Activated CD8-positive, alpha-beta memory T cell treated with anti-CD3 and anti-CD28 coated beads, Interleukin-2, amount 50 U/mL, for 24 hours (primary cell): Measurements from ENCODE around the gene PAPPA2.
"Not testable (repeated sequence)": the region's sequence is repeated elsewhere in the genome, so short reads cannot be mapped to it uniquely, and the experiment has no call there.

Experiments used
- DNase-seq: peaks from one replicate; pipeline ENCODE4 v3.0.0-alpha.2; 2020; ENCODE audit errors: extremely low read depth

PAPPA2 gene

DNA sequence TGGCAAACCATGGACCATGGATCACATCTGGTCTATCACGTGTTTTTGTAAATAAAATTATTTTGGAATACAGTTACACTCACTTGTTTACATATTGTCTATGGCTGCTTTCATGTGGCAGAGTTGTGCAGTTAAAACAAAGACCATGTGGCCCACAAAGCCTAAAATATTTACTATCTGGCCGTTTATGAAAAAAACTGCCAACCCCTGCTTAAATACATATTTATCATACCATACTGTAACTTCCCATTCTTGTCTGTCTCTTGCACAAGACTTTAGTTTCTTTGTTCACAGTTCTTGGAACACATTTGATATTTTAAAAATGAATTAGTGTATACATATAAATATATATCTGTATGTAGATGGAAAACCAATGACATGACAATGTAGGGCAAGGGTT is 141.5 kb downstream of the PAPPA2 start:
- no peak for DNase-seq

DNA sequence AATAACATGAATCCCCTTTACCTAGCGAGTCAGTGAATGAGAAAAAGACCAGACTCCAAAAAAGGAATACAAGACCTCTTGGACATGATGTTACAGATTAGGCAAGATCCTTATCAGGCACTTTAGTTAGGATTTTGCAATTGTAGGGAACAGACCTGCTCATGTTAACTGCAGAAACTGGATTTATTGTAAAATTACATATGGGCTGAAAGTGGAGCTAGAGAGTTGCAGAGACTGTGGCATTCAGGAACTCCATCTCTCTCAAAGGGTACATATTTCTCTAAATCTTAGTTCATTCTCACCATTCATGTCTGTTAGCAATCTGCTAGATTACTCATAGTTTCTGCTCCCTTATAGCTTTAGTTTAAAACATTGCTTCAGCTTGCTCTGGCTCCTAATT is 142.2 kb downstream of the PAPPA2 start:
- DNase-seq: no peak

GRCh38 chr1:176609556-176610408 is 146.8 kb downstream of the PAPPA2 start:
- no peak for DNase-seq

- no peak for DNase-seq
These were observed 149.8 kb downstream of the PAPPA2 start for GRCh38 chr1:176612791-176613190.

- DNase-seq: no peak
These were observed 154.9 kb downstream of the PAPPA2 start for GRCh38 chr1:176617881-176618280.

DNA sequence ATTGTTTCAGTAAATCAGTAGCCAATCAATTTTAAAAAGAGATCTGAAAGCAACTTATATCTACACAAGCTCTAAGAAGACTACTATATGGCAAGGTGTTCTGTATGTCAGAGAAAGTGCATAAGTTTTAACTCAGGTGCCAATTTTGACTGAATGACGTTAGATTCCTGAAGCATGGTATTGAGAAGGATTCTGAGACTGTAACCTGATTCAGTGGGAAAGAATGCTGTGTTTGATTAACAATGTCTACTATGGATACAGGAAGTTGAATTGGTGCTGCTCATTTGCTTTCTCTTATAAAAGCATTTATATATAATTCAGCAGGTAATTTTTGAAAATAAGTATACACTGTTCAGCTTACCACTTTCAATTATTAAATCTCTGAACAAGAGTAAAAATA is 156.3 kb downstream of the PAPPA2 start:
- no peak for DNase-seq

GRCh38 chr1:176625365-176625764 is 162.4 kb downstream of the PAPPA2 start:
- DNase-seq: no peak

DNA sequence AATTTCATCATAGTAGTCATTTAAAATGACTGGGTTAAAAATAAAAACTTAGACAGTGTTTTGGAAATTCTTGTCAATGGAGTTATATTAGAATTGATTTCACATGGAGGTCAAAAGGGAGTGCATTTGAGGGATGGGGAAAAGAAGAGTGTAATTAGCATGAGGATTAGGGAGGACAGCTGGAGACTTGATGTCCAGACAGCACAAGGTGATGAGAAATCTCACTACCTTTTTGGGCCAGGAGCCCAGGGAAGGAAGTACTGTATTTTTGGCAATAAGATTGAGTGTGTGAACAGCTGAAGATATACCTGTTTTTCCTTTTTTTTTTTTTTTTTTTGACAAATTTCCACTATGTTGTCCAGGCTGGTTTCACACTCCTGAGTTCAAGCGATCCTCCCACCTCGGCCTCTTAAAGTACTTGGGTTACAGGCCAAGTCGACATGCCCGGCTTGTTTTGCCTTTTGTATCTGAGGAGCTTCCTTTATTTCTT is 163.6 kb downstream of the PAPPA2 start:
- no peak for DNase-seq

DNA sequence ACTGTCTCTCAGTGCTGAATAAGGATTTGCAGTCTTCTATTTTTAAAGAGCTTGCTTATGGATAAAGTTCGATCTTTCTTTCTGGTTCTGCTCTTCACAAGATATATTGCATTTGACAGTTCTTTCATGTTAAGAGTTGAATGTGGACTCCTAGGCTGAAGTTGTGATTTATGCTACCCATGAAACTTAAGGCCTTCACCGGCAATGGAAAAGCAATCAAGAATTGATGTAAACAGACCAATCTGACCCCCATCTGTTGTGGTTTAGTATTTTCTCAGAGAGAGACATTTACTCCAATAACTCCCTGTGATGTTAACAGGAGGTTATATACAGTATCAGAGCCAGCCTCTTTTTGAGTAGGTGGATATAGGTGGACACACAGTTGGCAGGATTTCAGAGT is 165.8 kb downstream of the PAPPA2 start:
- DNase-seq: no peak

DNA sequence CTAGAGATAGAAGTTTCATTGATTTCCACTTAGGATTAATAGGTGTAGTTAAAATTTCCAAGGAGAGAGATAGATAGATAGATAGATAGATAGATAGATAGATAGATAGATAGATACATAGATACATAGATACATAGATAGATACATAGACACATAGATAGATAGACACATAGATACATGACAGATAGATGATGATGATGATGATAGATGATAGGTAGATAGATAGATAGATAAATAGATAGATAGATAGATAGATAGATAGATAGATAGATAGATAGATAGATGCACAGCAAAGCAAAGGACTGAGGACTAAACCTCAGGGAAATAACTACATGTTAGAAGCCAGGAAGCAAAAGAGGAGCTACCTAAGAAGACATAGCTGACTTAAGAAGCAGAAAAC is 171.8 kb downstream of the PAPPA2 start:
- DNase-seq: not testable (repeated sequence)

DNA sequence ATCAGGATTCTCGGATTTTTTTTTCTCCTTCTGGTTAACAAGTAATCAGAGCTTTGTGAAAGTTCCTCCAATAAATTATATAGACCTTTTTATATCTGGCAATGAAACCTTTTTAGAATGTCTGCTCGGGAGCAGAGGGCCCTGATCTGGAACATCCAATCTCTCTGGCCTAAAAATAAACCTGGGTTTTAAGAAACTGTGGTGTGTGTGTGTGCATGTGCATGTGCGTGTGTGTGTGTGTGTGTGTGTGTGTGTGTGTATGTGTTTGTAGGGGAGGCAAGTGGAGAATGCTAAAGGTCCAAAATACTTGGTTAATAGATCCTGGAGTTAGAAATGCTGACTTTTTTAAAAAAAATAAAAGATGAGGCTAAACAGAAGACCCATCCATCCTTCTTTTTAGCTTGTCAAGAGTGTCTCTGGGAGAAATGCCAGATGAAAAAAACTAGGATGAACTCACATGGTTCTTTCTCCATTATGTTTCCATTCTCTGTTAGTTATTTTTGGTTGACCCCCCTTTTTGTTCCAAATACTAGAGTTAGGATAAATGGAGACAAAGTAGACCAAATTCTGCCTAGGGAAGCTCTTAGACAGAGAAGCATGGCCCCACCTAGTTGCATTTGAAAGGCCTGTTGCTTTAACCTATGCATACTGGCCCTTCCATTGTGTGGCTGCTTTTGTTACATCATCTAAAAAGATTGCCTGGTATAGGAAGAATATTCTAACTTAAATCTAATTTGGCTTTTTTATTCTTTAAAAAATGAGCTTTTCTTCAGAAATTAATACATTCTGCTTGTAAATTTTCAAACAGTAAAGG is 175.9 kb downstream of the PAPPA2 start:
- DNase-seq: no peak

DNA sequence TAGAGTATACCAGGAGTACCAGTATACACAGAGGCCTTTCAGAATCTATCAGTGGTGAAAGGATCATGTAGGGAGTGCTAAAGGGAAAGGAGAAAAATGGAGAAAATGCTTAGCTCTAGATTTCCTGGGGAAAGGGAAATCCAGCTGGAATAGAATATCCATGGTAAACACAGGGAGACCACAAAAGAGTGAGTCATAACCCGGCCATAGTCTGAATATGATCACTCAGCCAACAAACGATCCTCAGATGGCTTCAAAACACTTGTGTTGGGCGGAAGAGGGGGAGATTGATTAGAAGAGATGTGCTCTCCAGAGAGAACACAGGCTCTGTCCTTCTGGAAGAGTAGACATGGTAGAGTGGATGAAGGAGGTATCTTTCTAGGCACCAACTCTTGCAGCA is 180.6 kb downstream of the PAPPA2 start:
- DNase-seq: no peak

GRCh38 chr1:176648556-176648955 is 185.6 kb downstream of the PAPPA2 start:
- DNase-seq: no peak

DNA sequence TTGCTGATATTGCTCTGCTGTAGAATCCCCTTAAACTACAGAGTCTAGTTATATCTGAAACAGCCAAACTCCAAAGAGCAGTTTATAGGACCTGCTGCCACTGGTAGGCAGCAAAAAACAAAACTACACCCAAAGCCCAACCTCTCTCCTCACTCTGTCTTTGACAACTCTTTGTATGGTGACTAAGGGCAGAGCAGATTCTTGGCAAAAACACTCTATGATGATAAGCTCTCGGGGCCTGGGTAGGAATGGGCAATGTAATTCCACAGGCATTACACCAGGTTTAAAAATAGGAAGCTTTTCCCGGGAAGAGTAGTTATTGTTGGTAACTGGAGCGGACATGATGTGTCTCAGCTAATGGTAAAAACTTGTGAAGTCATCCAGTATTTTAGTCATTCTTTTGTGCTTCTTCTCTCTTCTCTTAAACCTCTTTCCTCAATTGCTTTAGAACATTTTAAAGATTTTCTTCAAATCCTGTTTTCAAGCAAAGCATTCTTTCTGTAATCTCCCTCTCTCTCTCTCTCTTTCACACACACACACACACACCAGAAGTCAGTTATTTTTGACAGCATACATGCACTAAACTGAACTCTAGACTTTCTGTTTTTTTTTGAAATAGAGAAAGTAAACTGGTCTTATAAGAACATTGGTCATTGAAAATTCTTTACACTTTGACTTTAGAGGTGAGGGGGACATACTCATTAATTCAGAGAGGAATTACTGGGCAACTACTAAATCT is 193.5 kb downstream of the PAPPA2 start:
- DNase-seq: no peak

DNA sequence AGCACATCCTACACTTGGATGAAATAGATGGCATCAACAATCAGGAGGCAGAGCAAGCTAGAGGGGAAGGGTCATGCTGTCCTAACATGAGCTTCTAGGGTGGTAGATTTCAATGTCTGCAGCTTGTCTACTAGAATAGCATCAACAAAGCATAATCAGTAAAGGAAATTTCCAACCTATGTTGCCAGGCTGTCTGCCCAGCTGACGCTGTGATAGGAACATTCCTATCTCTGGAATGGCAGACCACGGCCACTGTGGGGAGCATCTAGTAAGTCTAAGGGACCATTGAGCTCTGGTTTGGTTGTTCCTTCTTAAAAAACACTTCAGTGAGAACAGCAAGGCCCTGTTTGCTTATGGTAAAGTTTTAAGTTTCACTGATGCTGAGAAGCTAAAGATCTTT is 206.8 kb downstream of the PAPPA2 start:
- DNase-seq: no peak

- DNase-seq: no peak
These were observed 207.9 kb downstream of the PAPPA2 start for GRCh38 chr1:176670853-176671252.

DNA sequence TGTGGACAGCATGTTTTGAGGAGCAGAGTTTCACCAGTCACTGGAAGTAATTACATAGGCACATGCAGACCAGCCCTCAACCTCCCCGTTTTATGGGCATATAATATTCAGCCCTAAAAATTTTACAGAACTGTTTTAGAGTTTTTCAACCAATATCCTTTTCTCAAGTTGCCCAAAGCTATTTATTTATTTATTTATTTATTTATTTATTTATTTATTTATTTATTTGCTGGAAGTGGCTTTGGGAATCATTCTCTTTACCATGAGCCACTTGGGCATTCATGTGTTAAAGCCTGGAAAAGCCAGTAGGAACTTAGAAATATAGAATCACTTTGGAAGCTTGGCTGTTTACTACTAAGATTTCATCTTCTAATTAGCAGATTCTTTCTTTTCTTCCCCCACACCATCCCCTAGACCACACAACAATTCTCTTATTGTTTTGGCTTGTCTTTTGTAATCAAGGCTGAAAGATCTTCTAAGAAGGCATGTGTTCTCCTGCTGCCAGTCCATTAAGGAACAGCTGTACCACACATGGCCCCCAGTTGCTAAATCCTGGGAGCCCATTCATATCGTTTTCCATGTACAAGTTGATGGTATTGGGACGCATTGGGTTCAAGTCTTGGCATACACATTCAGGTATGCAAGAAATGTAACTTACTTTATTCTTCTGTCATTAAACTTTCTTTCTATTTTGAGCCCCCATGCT is 220.0 kb downstream of the PAPPA2 start:
- DNase-seq: no peak

GRCh38 chr1:176691251-176692228 is 228.6 kb downstream of the PAPPA2 start:
- no peak for DNase-seq

- no peak for DNase-seq
These were observed 229.5 kb downstream of the PAPPA2 start for GRCh38 chr1:176692431-176692830.

GRCh38 chr1:176692988-176693696 is 230.2 kb downstream of the PAPPA2 start:
- DNase-seq: no peak
